HCT116 (cell line): Measurements from ENCODE around the gene SETD2. TPM values are rescaled to one million over a fixed set of nuclear protein-coding genes. Genes with fewer than 3 reads are reported as not detected.
A peak's percentile ranks its signal among the peaks of the same experiment; 100 is the strongest.

ENCODE experiments used
- ATAC-seq: fragments of 200-7000 bp; cut with Tn5 transposase; 2 replicates; pipeline ENCODE4 v1.9.1; 2020; ENCODE audit warnings: mild to moderate bottlenecking, moderate library complexity
- BruUV-seq: library from RNA; stranded (reverse); fragments of 400-500 nt; replicated peaks from 2 replicates; lab custom pipeline; 2021; lab: Mats Ljungman, UMichigan
- CTCF ChIA-PET: fragments of 300-600 bp; sonication (Branson Sonifier 250); formaldehyde crosslinking; loops from one replicate; lab custom pipeline; 2021; ENCODE audit warnings: antibody characterized with exemption; lab: Charles Lee
- POLR2A ChIA-PET: fragments of 300-600, 350-600 bp; sonication (Branson Sonifier 250); formaldehyde crosslinking; loops from one replicate; lab custom pipeline; 2021; ENCODE audit warnings: antibody characterized with exemption; lab: Charles Lee
- RAD21 ChIA-PET, 2 experiments: fragments of 300-600 bp; sonication (Branson Sonifier 250); formaldehyde crosslinking; loops; one replicate each; lab custom pipeline; 2023; ENCODE audit warnings: low total read pairs in 2 of 2; ENCODE audit not compliant: uncharacterized antibody in 2 of 2, unreplicated experiment in 2 of 2, low non-redundant PET in 1 of 2; lab: Charles Lee
- DNase-seq: peaks from one replicate; pipeline ENCODE4 v3.0.0-alpha.2; 2010; ENCODE audit warnings: low read depth, low spot score
- H2AFZ ChIP-seq: fragments of 200-600 bp; shearing (Covaris generic), sonication (generic); 2 replicates; pipeline ENCODE4 v1.6.1; 2017; ENCODE audit warnings: low read depth, mixed run types, mixed read lengths, antibody characterized with exemption, low read length; ENCODE audit not compliant: poor library complexity, severe bottlenecking
- H3K27ac ChIP-seq: 2 replicates; pipeline ENCODE4 v1.5.1; 2012; ENCODE audit warnings: low read depth, low read length
- H3K27me3 ChIP-seq: fragments of 200-600 bp; sonication (generic); 2 replicates; pipeline ENCODE4 v1.6.1; 2016; ENCODE audit warnings: mixed run types, low read length, mixed read lengths; ENCODE audit not compliant: insufficient read depth
- H3K36me3 ChIP-seq, 2 experiments: fragments of 200-500 bp in 1 of 2; fragments of 200-600 bp in 1 of 2; sonication (Bioruptor generic) in 1 of 2; sonication (generic) in 1 of 2; 2 replicates each; pipeline versions ENCODE4 v1.5.1 to v1.6.1; 2014 to 2016; ENCODE audit warnings: low read length in 2 of 2, inconsistent platforms in 1 of 2, mixed read lengths in 1 of 2, mixed run types in 1 of 2; ENCODE audit not compliant: insufficient read depth in 2 of 2, control insufficient read depth in 1 of 2
- H3K4me1 ChIP-seq, 2 experiments: fragments of 200-600 bp in 1 of 2; sonication (generic) in 1 of 2; 2 replicates each; pipeline versions ENCODE4 v1.5.1 to v1.6.1; 2012 to 2017; ENCODE audit warnings: low read length in 2 of 2, inconsistent platforms in 1 of 2, mild to moderate bottlenecking in 1 of 2, mixed read lengths in 1 of 2, mixed run types in 1 of 2, moderate library complexity in 1 of 2; ENCODE audit not compliant: insufficient read depth in 2 of 2, control insufficient read depth in 1 of 2
- H3K4me2 ChIP-seq: fragments of 200-600 bp; sonication (generic); 2 replicates; pipeline ENCODE4 v1.6.1; 2017; ENCODE audit warnings: mixed run types, low read length, mixed read lengths
- H3K4me3 ChIP-seq, 2 experiments: fragments of 200-600 bp in 1 of 2; sonication (generic) in 1 of 2; replicated peaks in 1 of 2; 2 replicates each; pipeline ENCODE4 v1.5.1; 2011 to 2016; ENCODE audit warnings: low read length in 2 of 2, control low read depth in 1 of 2, low read depth in 1 of 2, mild to moderate bottlenecking in 1 of 2, mixed read lengths in 1 of 2, mixed run types in 1 of 2
- H3K79me2 ChIP-seq: fragments of 200-600 bp; sonication (generic); 2 replicates; pipeline ENCODE4 v1.6.1; 2017; ENCODE audit warnings: mild to moderate bottlenecking, mixed run types, low read length, moderate library complexity, mixed read lengths; ENCODE audit not compliant: insufficient read depth
- H3K9ac ChIP-seq: fragments of 200-600 bp; sonication (generic); 2 replicates; pipeline ENCODE4 v1.6.1; 2016; ENCODE audit warnings: low read length, mixed read lengths
- H3K9me2 ChIP-seq: fragments of 200-600 bp; sonication (generic), shearing (Covaris generic); 2 replicates; pipeline ENCODE4 v1.6.1; 2017; ENCODE audit warnings: mixed run types, mild to moderate bottlenecking, moderate library complexity; ENCODE audit not compliant: insufficient read depth
- H3K9me3 ChIP-seq, 2 experiments: fragments of 200-500 bp in 1 of 2; fragments of 200-600 bp in 1 of 2; sonication (Bioruptor generic) in 1 of 2; sonication (generic) in 1 of 2; 2 replicates each; pipeline ENCODE4 v1.6.1; 2014 to 2017; ENCODE audit warnings: low read length in 2 of 2, mixed read lengths in 2 of 2, inconsistent platforms in 1 of 2, low read depth in 1 of 2, mild to moderate bottlenecking in 1 of 2, mixed run types in 1 of 2, moderate library complexity in 1 of 2; ENCODE audit not compliant: control insufficient read depth in 1 of 2, insufficient read depth in 1 of 2
- H4K20me1 ChIP-seq: fragments of 200-600 bp; sonication (generic), shearing (Covaris generic); 2 replicates; pipeline ENCODE4 v1.6.1; 2017; ENCODE audit warnings: mixed run types, mild to moderate bottlenecking, moderate library complexity; ENCODE audit not compliant: insufficient read depth
- CEBPB ChIP-seq: IDR thresholded peaks from 2 replicates; pipeline ENCODE4 v1.6.1; 2012; ENCODE audit warnings: low read depth
- ELF1 ChIP-seq: IDR thresholded peaks from 2 replicates; pipeline ENCODE4 v1.6.1; 2012; ENCODE audit warnings: low read depth, borderline replicate concordance
- EZH2 ChIP-seq: fragments of 200-600 bp; sonication (generic); IDR thresholded peaks from 2 replicates; pipeline ENCODE4 v1.6.1; 2017; ENCODE audit warnings: antibody characterized with exemption, mixed run types
- MAX ChIP-seq: IDR thresholded peaks from 2 replicates; pipeline ENCODE4 v1.6.1; 2012
- RAD21 ChIP-seq: IDR thresholded peaks from 2 replicates; pipeline ENCODE4 v1.6.1; 2012; ENCODE audit warnings: low read depth, mild to moderate bottlenecking
- REST ChIP-seq: IDR thresholded peaks from 2 replicates; pipeline ENCODE4 v1.6.1; 2012; ENCODE audit warnings: low read depth
- YY1 ChIP-seq: IDR thresholded peaks from 2 replicates; pipeline ENCODE4 v1.6.1; 2011; ENCODE audit warnings: low read length, low read depth, moderate library complexity, mild to moderate bottlenecking; ENCODE audit not compliant: insufficient replicate concordance; ENCODE audit errors: extremely low read depth
- intact Hi-C: fragments of 100-400 bp; cut with micrococcal nuclease; formaldehyde crosslinking; loops from 2 replicates; pipeline ENCODE4 v1.10.0; 2022
- total RNA-seq: library from RNA; stranded (reverse); gene quantifications from one replicate; pipeline ENCODE4 v1.2.1, GENCODE V29; 2021; ENCODE audit not compliant: unreplicated experiment

Gene SETD2
- total RNA-seq, 1 experiment from 2014 or later = 33.0 TPM

- Histone ChIP-seq H2AFZ (no peak overlapping the region), H3K9ac (no peak overlapping the region), H3K36me3 (peaks cover 6 to 7% of the 10 kb centered on the region in 2 experiments; a peak in 3 of 4 replicates), H3K9me3 (no peaks in the 10 kb centered on the region), H3K4me3 (no peak overlapping the region), H3K79me2 (no peaks in the 10 kb centered on the region), H3K27me3 (no peaks in the 10 kb centered on the region), H3K9me2 (no peaks in the 10 kb centered on the region), H3K27ac (no peak overlapping the region), H3K4me2 (no peak overlapping the region), H4K20me1 (no peaks in the 10 kb centered on the region), H3K4me1 (no peaks in the 10 kb centered on the region)
- ATAC-seq (0 out of 2 replicates have a peak, but pooled peaks have one; percentile 18), DNase-seq (no peak)
- ChIA-PET CTCF (no interaction called here), POLR2A (no interaction called here), RAD21 (no interaction called here)
- TF ChIP-seq YY1 = no peak
- TF ChIP-seq CEBPB = no peak
- no peak for TF ChIP-seq ELF1
- no peak for TF ChIP-seq MAX
- TF ChIP-seq RAD21 = no peak
- no peak for TF ChIP-seq EZH2
- TF ChIP-seq REST = no peak
- BruUV-seq = no TSS peak
- intact Hi-C loops = no loop called here
Observed at GRCh38 chr3:47009225-47010110, 154.4 kb downstream of the SETD2 start.
